Gastrocnemius medialis (tissue), 4 donors: ENCODE measurements around the gene SPPL2C.

Source experiments
- CTCF ChIP-seq, 5 experiments: fragments of 450-650 bp in 3 of 5; fragments of 200-600 bp in 2 of 5; sonication (generic) in 2 of 5; IDR thresholded peaks in 4 of 5; conservative IDR thresholded peaks in 1 of 5; 1 replicate in 4 of 5; 2 replicates in 1 of 5; pipeline ENCODE4 v1.5.1; 2016 to 2019; ENCODE audit warnings: antibody characterized with exemption in 5 of 5, mild to moderate bottlenecking in 3 of 5, moderate library complexity in 3 of 5
- POLR2A ChIP-seq, 2 donors: fragments of 450-650 bp; IDR thresholded peaks; one replicate each; pipeline ENCODE4 v1.6.1; 2017; ENCODE audit warnings: antibody characterized with exemption in 2 of 2, mild to moderate bottlenecking in 2 of 2, moderate library complexity in 2 of 2

GRCh38 chr17:45839442-45839841 lies 5.2 kb upstream of the SPPL2C start:
- no peak for TF ChIP-seq CTCF (IDR thresholded peaks at IDR 0.05 in 4 of 5, conservative IDR thresholded peaks at IDR 0.05 in 1 of 5)
- TF ChIP-seq POLR2A (IDR thresholded peaks at IDR 0.05), result no peak
